Tibial nerve (tissue), 4 donors: ENCODE results near the gene SLC25A28.

ENCODE experiments used
- CTCF ChIP-seq, 5 experiments: fragments of 200-600 bp in 3 of 5; fragments of 450-650 bp in 2 of 5; sonication (generic) in 3 of 5; IDR thresholded peaks; one replicate each; pipeline ENCODE4 v1.5.1; 2016 to 2019; ENCODE audit warnings: antibody characterized with exemption in 5 of 5, mild to moderate bottlenecking in 3 of 5, moderate library complexity in 2 of 5
- EP300 ChIP-seq, 2 donors: sonication (generic); formaldehyde crosslinking; IDR thresholded peaks; one replicate each; pipeline ENCODE4 v1.6.1; 2017; ENCODE audit warnings: antibody characterized with exemption in 2 of 2, mild to moderate bottlenecking in 1 of 2

GRCh38 chr10:99598781-99599509 is 21.3 kb downstream of the SLC25A28 start:
- TF ChIP-seq EP300 (IDR thresholded peaks at IDR 0.05) (no peak), CTCF (IDR thresholded peaks at IDR 0.05) (no peak)
